Measurements from ENCODE around the gene CECR2. TPM values are rescaled to one million over a fixed set of nuclear protein-coding genes. Genes with fewer than 3 reads are reported as not detected.

CECR2 gene
- total RNA-seq, 1 donor from 2014 or later: not detected

Other genes with a start within 250 kb of the CECR2 start
- not detected in 2 replicates for gene TMEM121B, start 248.1 kb upstream of the CECR2 start, total RNA-seq
- gene HDHD5, start 210.2 kb upstream of the CECR2 start, total RNA-seq: 41.9 and 50.5 TPM in 2 replicates
- gene ADA2, start 150.0 kb upstream of the CECR2 start, total RNA-seq: 1.1 and 1.2 TPM in 2 replicates
- not detected in 2 replicates for gene SLC25A18, start 194.0 kb downstream of the CECR2 start, total RNA-seq